ENCODE data around the gene PROB1. TPM values are rescaled to one million over a fixed set of nuclear protein-coding genes. Genes with fewer than 3 reads are reported as not detected.
A peak's percentile ranks its signal among the peaks of the same experiment; 100 is the strongest.

PROB1 gene
- total and polyA plus RNA-seq, 2 of the 13 experiments (the other 11 are each of a cell fraction or from before 2014, with no cell fraction given), result 0.69 to 1.1 TPM

- no peak for TF ChIP-seq ZNF75D (CRISPR knock-in tag; IDR thresholded peaks at IDR 0.05; ENCODE audit: borderline replicate concordance)
- no peak for TF ChIP-seq PHB2 (IDR thresholded peaks at IDR 0.05; ENCODE audit: partially characterized antibody)
- TF ChIP-seq ZNF790 (CRISPR knock-in tag; IDR thresholded peaks at IDR 0.05; ENCODE audit: borderline replicate concordance), result no peak
- TF ChIP-seq NR2C2 (CRISPR knock-in tag; IDR thresholded peaks at IDR 0.05; ENCODE audit: borderline replicate concordance), result 0 out of 2 replicates have a peak, but pooled peaks have one; percentile 41
- TF ChIP-seq ZNF720 (CRISPR knock-in tag; IDR thresholded peaks at IDR 0.05), result no peak
- TF ChIP-seq ZNF709 (CRISPR knock-in tag; IDR thresholded peaks at IDR 0.05), result no peak
- no peak for TF ChIP-seq TRAFD1 (CRISPR knock-in tag; IDR thresholded peaks at IDR 0.05; ENCODE audit: borderline replicate concordance)
- TF ChIP-seq GATA4 (IDR thresholded peaks at IDR 0.05; ENCODE audit: borderline replicate concordance, low read depth), result no peak
- TF ChIP-seq E2F5 (CRISPR knock-in tag; conservative IDR thresholded peaks at IDR 0.05), result no peak
- no peak for TF ChIP-seq GABPA (IDR thresholded peaks at IDR 0.05; ENCODE audit: low read depth, low read length)
- no peak for TF ChIP-seq GABPA (CRISPR knock-in tag; IDR thresholded peaks at IDR 0.05; ENCODE audit: low read depth)
- TF ChIP-seq ZNF713 (CRISPR knock-in tag; IDR thresholded peaks at IDR 0.05), result no peak
- TF ChIP-seq MIER3 (CRISPR knock-in tag; IDR thresholded peaks at IDR 0.05; ENCODE audit: borderline replicate concordance), result peak; percentile 43; the same call in 1 of the 2 replicates
- TF ChIP-seq CC2D1A (CRISPR knock-in tag; IDR thresholded peaks at IDR 0.05), result no peak
- no peak for TF ChIP-seq DZIP1 (CRISPR knock-in tag; IDR thresholded peaks at IDR 0.05)
- peak; percentile 42 for TF ChIP-seq GABPB1 (CRISPR knock-in tag; IDR thresholded peaks at IDR 0.05)
- TF ChIP-seq RBFOX2 (IDR thresholded peaks at IDR 0.05; ENCODE audit: low read depth, low read length), result no peak
- no peak for TF ChIP-seq LRRFIP1 (CRISPR knock-in tag; conservative IDR thresholded peaks at IDR 0.05)
- TF ChIP-seq MAFF (IDR thresholded peaks at IDR 0.05; ENCODE audit: low read depth, low read length), result no peak
- no peak for TF ChIP-seq RAD51 (IDR thresholded peaks at IDR 0.05; ENCODE audit: borderline replicate concordance)
- TF ChIP-seq ZNF12 (CRISPR knock-in tag; IDR thresholded peaks at IDR 0.05), result no peak
- TF ChIP-seq ZNF274 (CRISPR knock-in tag; IDR thresholded peaks at IDR 0.05), result no peak
- no peak for TF ChIP-seq ZSCAN31 (CRISPR knock-in tag; IDR thresholded peaks at IDR 0.05; ENCODE audit: low read depth)
- no peak for TF ChIP-seq FOXJ3 (CRISPR knock-in tag; IDR thresholded peaks at IDR 0.05; ENCODE audit: borderline replicate concordance)
Measured at GRCh38 chr5:139388198-139388821, 6.6 kb downstream of the PROB1 start (continued).
